Medulla oblongata (tissue), 1 donor: ENCODE data around the gene CNTFR.

ENCODE experiments used
- DNase-seq: peaks from one replicate; pipeline ENCODE4 v3.0.0-alpha.2; 2015; ENCODE audit errors: extremely low spot score

Gene CNTFR

GRCh38 chr9:34590381-34591247, 1.1 kb upstream of the CNTFR start:
- DNase-seq = no peak

- DNase-seq = no peak
Measured at GRCh38 chr9:34588671-34589635, 571 bp downstream of the CNTFR start.

GRCh38 chr9:34587271-34587670, 2.3 kb downstream of the CNTFR start:
- no peak for DNase-seq

GRCh38 chr9:34585946-34586669, 3.4 kb downstream of the CNTFR start:
- DNase-seq = no peak

- no peak for DNase-seq
Measured at GRCh38 chr9:34584970-34585369, 4.6 kb downstream of the CNTFR start.

- no peak for DNase-seq
Measured at GRCh38 chr9:34582787-34583186, 6.7 kb downstream of the CNTFR start.

- no peak for DNase-seq
Measured at GRCh38 chr9:34581318-34581717, 8.2 kb downstream of the CNTFR start.

- DNase-seq = peak; percentile 54
Measured at GRCh38 chr9:34580358-34580757, 9.2 kb downstream of the CNTFR start.

- no peak for DNase-seq
Measured at GRCh38 chr9:34579808-34580163, 9.7 kb downstream of the CNTFR start.

- DNase-seq = no peak
Measured at GRCh38 chr9:34579104-34579807, 10.3 kb downstream of the CNTFR start.

GRCh38 chr9:34578241-34579103, 11.1 kb downstream of the CNTFR start:
- no peak for DNase-seq

- DNase-seq = no peak
Measured at GRCh38 chr9:34577400-34578240, 11.9 kb downstream of the CNTFR start.

- no peak for DNase-seq
Measured at GRCh38 chr9:34576597-34577399, 12.7 kb downstream of the CNTFR start.

- no peak for DNase-seq
Measured at GRCh38 chr9:34575862-34576596, 13.5 kb downstream of the CNTFR start.

GRCh38 chr9:34575241-34575640, 14.3 kb downstream of the CNTFR start:
- DNase-seq = no peak

- DNase-seq = no peak
Measured at GRCh38 chr9:34574571-34574970, 15.0 kb downstream of the CNTFR start.

- DNase-seq = no peak
Measured at GRCh38 chr9:34573599-34574325, 15.8 kb downstream of the CNTFR start.
